ENCODE measurements around the gene SUV39H1.

DNA sequence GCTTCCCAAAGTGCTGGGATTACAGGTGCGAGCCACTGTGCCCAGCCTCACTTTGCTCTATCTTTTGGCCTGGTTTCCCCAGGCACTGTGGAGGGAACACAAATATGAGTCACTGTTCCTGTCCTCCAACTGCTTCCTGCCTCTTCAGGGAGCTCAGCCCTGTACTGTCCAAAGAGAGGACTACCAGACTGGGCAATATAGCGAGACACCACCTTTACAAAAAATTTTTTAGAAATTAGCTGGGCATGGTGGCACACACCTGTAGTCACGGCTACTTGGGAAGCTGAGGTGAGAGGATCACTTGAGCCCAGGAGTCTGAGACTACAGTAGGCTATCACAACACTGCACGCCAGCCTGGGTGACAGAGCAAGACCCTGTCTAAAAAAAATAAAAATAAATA is 29.9 kb upstream of the SUV39H1 start:
- TF ChIP-seq, protein P1, sequence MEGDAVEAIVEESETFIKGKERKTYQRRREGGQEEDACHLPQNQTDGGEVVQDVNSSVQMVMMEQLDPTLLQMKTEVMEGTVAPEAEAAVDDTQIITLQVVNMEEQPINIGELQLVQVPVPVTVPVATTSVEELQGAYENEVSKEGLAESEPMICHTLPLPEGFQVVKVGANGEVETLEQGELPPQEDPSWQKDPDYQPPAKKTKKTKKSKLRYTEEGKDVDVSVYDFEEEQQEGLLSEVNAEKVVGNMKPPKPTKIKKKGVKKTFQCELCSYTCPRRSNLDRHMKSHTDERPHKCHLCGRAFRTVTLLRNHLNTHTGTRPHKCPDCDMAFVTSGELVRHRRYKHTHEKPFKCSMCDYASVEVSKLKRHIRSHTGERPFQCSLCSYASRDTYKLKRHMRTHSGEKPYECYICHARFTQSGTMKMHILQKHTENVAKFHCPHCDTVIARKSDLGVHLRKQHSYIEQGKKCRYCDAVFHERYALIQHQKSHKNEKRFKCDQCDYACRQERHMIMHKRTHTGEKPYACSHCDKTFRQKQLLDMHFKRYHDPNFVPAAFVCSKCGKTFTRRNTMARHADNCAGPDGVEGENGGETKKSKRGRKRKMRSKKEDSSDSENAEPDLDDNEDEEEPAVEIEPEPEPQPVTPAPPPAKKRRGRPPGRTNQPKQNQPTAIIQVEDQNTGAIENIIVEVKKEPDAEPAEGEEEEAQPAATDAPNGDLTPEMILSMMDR (IDR thresholded peaks at IDR 0.05): no peak
- TF ChIP-seq POLR2AphosphoS5 (IDR thresholded peaks at IDR 0.05) (no peak), POLR2A (IDR thresholded peaks at IDR 0.05) (no peak), EP300 (IDR thresholded peaks at IDR 0.05) (no peak)
